ENCODE results near the gene KIF18B. TPM values are rescaled to one million over a fixed set of nuclear protein-coding genes. Genes with fewer than 3 reads are reported as not detected.

KIF18B gene
- 8.0 and 12.4 TPM in 2 replicates for total RNA-seq

DNA sequence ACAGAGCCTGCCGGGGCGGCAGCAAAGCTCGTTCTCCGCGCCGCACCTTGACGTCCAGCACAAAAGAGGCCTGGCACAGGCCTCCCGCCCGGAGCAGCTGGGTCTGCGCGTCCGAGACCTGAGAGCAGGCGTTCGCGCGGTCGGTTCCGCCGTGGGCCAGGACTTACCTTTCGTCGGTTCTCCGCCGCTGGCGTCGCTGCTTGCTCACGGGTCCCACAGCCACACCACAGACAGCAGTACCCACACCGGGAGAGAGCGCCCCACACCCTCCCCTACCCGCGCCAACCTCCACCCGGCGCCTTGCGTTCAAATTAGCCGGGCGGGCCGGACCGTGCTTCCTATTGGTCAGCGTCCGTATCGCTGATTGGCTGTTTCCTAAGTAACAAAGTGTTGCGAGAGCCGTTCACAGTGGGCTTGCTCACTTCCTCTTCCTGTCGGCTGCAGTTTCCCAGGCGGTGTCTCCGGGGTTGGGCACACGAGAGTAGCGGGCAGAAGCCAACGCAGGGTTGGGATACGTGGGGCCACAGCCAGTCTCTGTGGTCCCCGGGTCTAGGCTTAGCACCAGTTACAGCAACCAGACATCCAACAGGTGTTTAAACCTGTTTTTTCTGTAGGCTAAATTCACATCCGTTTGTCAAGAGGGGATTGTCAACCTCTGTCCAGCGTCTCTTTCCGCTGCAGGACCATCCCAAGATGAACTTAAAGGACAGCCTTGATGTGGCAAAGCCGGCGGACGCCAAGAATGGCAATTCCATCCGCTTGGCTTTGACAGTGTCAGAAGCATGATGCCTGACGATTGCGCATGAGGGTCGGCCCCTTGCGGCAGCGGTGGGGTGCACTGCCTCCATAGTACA lies at the start of gene KIF18B:
TSS of gene KIF18B (minus strand) at position 313 of the 854 bp plus-strand sequence. CDS start 11,429 bp downstream, outside the sequence.

DNA sequence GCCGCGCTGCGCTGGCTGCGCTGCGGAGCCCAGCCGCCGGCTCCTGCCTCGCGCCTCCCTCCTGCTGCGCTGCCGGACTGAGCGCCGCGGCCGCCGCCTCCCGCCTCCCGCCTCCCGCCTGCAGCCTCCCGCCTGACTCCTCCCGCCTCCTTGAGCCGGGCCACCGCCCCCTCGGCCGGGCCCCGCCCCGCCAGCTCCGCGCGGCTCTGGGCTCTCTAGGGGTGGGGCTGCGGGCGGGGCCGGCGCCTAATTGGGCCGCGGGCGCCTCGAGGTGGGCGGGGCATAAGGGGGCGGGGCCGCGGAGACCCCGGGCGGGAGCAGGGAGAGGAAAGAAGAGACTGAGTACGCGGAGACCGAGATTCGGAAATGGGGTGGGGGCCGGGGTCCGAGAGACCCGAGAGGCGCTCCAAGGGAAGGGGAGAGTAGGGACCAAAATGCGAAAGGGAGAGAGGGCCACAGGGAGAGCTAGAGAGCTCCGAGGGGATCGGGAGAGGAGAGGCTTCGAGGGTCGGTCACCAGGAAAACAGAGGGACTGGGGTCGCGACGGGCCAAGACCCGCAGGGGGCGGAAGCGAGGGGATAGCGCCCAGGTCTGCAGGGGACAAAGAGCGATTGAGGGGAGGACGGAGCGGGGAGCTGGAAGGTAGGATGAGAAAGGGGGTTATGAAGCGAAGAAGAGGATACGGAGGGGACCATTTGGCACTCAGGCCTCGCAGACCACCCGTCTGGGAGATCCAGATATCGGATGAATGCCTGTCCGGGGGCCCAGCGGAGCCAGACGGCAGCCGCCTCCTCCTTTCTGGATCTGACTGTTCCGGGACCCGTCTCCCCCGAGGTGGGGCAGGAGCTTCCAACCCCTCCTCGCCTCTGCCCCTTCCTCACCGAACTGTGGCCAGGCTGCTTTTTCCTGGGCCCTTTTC lies 20.9 kb upstream of the KIF18B start, which contains the start of gene C1QL1:
TSS of gene C1QL1 (minus strand) at position 79 of the 919 bp plus-strand sequence. CDS start 255 bp downstream, outside the sequence.

DNA sequence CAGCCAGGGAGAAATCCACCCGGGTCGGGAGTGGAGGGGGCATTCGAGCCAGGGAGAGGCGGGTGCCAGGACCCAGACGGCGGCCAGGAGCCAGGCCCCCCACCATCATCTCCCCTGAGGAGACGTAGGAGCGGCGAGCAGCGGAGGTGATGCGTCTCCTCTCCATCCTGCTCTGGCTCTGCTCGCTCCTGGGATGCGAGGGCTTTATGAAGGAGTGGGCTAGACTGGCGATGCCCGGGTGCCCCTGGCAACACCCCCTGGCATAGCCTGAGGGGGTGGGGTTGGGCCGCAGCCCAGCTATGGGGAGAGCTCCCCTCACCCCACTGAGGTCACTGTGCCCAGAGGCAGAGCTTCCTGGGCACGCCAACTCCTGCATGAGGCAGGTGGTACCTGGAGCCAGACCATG lies 32.2 kb downstream of the KIF18B start, which contains the start of gene GFAP:
TSS of gene GFAP (minus strand) at position 180 of the 406 bp plus-strand sequence. CDS start at position 166, 14 bp downstream.

DNA sequence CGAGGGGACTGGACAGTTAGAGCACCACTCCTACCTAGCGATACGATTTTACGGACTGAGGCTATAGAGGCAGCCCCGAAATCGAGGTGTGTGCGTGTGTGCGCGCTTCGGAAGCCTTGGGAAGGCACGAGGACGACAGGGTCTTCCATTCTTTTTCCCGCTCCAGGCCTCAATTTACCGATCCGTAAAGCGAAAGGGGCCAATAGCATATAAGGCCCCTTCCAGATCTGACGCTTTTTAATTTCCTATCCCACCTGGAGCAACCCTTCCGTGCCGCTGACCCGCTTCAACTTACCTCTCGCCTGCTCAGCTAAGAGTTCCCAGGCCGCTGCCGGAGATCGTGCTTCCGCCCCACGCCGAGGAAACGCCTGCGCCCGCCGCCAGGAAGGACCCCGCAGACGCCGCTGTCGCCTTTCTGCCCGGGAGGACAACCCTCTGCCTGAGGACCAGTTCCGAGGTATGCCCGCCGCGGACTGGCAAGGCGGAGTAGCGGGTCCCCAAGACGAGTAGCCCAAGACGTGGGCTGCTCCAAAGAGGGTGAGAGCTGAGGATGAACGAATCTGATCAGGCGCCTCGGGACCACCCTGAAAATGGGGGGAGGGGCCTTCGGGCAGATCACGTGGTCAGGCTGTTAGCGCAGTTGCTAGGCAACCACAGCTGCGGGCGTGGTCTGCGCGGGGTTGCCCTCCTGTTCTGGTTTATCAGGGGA lies 48.3 kb downstream of the KIF18B start, which contains the start of gene EFTUD2:
TSS of gene EFTUD2 (minus strand) at position 372 of the 709 bp plus-strand sequence. CDS start 4,924 bp downstream, outside the sequence.

Other genes starting within 250 kb of the KIF18B start
- 6.1 and 8.2 TPM in 2 replicates for gene DBF4B, start 239.1 kb downstream of the KIF18B start, total RNA-seq
- under 0.01 and 0.64 TPM in 2 replicates for gene ADAM11, start 188.8 kb downstream of the KIF18B start, total RNA-seq
- 23.2 and 29.0 TPM in 2 replicates for gene GJC1, start 117.5 kb downstream of the KIF18B start, total RNA-seq
- gene HIGD1B, start 99.9 kb downstream of the KIF18B start, total RNA-seq = not detected in 2 replicates
- 70.3 and 76.9 TPM in 2 replicates for gene EFTUD2, start 48.3 kb downstream of the KIF18B start, total RNA-seq
- 0.08 and 0.26 TPM in 2 replicates for gene GFAP, start 32.3 kb downstream of the KIF18B start, total RNA-seq
- gene C1QL1, start 20.5 kb upstream of the KIF18B start, total RNA-seq = 1.4 and 2.2 TPM in 2 replicates
- 35.4 and 45.0 TPM in 2 replicates for gene DCAKD, start 103.9 kb upstream of the KIF18B start, total RNA-seq
- 78.6 and 91.3 TPM in 2 replicates for gene NMT1, start 113.5 kb upstream of the KIF18B start, total RNA-seq
- 36.6 and 42.8 TPM in 2 replicates for gene PLCD3, start 184.7 kb upstream of the KIF18B start, total RNA-seq
- 3.1 and 10.0 TPM in 2 replicates for gene ACBD4, start 187.9 kb upstream of the KIF18B start, total RNA-seq
- gene HEXIM1, start 200.7 kb upstream of the KIF18B start, total RNA-seq = 13.7 and 28.3 TPM in 2 replicates
- gene HEXIM2, start 214.1 kb upstream of the KIF18B start, total RNA-seq = 8.5 and 10.9 TPM in 2 replicates